Measurements from ENCODE around the gene PGM2L1.
A peak's percentile ranks its signal among the peaks of the same experiment; 100 is the strongest.

DNA sequence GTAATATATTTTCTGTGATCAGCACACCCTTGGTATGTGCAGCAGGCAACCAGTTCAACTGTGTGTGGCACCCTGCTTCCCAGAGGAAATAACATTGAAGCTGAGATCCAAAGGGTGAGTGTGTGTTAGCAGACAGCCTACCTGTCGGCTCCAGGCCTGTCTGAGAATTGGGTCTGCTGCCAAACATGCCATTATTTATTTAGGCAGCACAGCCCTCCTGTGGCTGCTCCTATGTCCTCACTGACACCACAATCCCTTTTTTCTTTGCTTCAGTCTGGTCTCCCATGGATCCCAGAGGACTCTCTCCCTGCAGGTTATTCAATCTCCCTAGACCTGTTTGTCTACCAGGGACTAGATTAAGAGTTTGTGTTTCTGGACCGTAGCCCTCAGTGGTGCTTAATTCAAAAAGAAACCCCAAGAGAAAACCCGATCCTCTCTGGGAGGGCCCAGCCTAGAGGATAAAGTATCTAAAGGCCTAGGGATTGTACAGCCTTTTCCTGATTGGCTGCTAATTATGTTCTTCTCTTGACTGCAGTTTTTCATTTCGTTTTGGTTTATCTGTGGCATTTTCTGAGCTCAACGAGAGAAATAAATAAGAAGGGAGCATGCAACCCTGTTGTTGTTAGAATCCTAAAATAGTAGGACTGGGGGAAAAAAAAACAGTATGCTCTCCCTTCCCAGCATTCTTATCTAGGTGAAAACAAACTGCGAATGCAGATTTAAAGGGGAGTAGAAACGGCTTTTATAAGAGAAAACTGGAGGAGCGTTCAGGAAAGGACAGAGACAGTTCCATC lies 45.0 kb upstream of the PGM2L1 start:
- no peak for TF ChIP-seq POLR2A (IDR thresholded peaks at IDR 0.05)
- TF ChIP-seq, protein P1, sequence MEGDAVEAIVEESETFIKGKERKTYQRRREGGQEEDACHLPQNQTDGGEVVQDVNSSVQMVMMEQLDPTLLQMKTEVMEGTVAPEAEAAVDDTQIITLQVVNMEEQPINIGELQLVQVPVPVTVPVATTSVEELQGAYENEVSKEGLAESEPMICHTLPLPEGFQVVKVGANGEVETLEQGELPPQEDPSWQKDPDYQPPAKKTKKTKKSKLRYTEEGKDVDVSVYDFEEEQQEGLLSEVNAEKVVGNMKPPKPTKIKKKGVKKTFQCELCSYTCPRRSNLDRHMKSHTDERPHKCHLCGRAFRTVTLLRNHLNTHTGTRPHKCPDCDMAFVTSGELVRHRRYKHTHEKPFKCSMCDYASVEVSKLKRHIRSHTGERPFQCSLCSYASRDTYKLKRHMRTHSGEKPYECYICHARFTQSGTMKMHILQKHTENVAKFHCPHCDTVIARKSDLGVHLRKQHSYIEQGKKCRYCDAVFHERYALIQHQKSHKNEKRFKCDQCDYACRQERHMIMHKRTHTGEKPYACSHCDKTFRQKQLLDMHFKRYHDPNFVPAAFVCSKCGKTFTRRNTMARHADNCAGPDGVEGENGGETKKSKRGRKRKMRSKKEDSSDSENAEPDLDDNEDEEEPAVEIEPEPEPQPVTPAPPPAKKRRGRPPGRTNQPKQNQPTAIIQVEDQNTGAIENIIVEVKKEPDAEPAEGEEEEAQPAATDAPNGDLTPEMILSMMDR (IDR thresholded peaks at IDR 0.05): peak in 1 of 7 experiments; percentile 23
- no peak for TF ChIP-seq EP300 (IDR thresholded peaks at IDR 0.05)
- peak in 1 of 3 donors; percentile 14 for TF ChIP-seq POLR2AphosphoS5 (IDR thresholded peaks at IDR 0.05)

Data from stomach (tissue), 4 donors.